ENCODE measurements around the gene RBKS. TPM values are rescaled to one million over a fixed set of nuclear protein-coding genes. Genes with fewer than 3 reads are reported as not detected.
A peak's percentile ranks its signal among the peaks of the same experiment; 100 is the strongest.

RBKS gene
- total and polyA plus RNA-seq, 3 experiments from 2014 or later = 2.1 to 4.7 (median 2.9) TPM

GRCh38 chr2:27823135-27823534 lies 67.1 kb downstream of the RBKS start:
- CTCF ChIA-PET = no interaction called here
- no peak for DNase-seq
- H3K36me3 ChIP-seq (ENCODE audit: insufficient read depth, low read length) = no peaks in the 10 kb centered on the region
- Mint-ChIP-seq H3K9me3 (peaks cover 4 to 16% (median 5%) of the 10 kb centered on the region in 5 donors), H3K27ac (no peak overlapping the region), H3K36me3 (peaks cover 3 to 30% (median 9%) of the 10 kb centered on the region in 3 donors), H3K4me1 (no peaks in the 10 kb centered on the region), H3K4me3 (no peak overlapping the region), H3K27me3 (no peaks in the 10 kb centered on the region)
- no peak overlapping the region for H3K4me3 ChIP-seq (ENCODE audit: low read length)
- POLR2A ChIA-PET = no interaction called here
- H3K27me3 ChIP-seq (ENCODE audit: insufficient read depth, low read length, poor library complexity, severe bottlenecking) = no peaks in the 10 kb centered on the region
- no peaks in the 10 kb centered on the region for H3K9me3 ChIP-seq (ENCODE audit: low read length)
- no peaks in the 10 kb centered on the region for H3K4me1 ChIP-seq (ENCODE audit: insufficient read depth, low read length)
- H3K27ac ChIP-seq (ENCODE audit: low read depth, low read length) = no peak overlapping the region

DNA sequence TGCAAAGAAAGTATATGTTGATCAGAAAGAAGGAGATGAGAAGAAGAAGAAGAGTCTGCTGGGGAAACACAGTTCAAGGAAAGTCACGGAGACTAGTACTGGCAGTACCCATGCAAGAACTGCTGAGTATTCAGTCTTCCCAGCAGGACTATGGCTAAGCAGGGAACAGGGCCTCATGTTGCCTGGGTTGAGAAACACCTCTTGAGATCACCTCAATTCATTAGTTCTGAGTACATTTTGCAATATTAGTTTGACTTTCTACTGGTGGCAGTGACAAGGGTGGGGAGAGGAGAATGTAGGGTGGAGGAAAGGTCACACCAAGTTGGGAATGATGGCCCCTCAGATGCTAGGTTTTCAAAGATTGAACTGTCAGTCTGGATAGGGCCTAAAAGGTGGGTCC lies 68.1 kb downstream of the RBKS start:
- no peak overlapping the region for H3K4me3 Mint-ChIP-seq
- POLR2A ChIA-PET = no interaction called here
- H3K4me1 Mint-ChIP-seq = no peaks in the 10 kb centered on the region
- Histone ChIP-seq H3K36me3 (ENCODE audit: insufficient read depth, low read length) (no peaks in the 10 kb centered on the region), H3K9me3 (ENCODE audit: low read length) (no peaks in the 10 kb centered on the region), H3K4me1 (ENCODE audit: insufficient read depth, low read length) (no peaks in the 10 kb centered on the region), H3K27ac (ENCODE audit: low read depth, low read length) (no peak overlapping the region), H3K4me3 (ENCODE audit: low read length) (no peak overlapping the region), H3K27me3 (ENCODE audit: insufficient read depth, low read length, poor library complexity, severe bottlenecking) (no peaks in the 10 kb centered on the region)
- peaks cover 4 to 16% (median 5%) of the 10 kb centered on the region in 5 donors for H3K9me3 Mint-ChIP-seq
- DNase-seq = no peak
- no peaks in the 10 kb centered on the region for H3K27me3 Mint-ChIP-seq
- CTCF ChIA-PET = no interaction called here
- peaks cover 3 to 32% (median 11%) of the 10 kb centered on the region in 3 donors for H3K36me3 Mint-ChIP-seq
- peak overlapping the region in 1 of 8 donors; percentile 41 for H3K27ac Mint-ChIP-seq

GRCh38 chr2:27815860-27816438 lies 74.2 kb downstream of the RBKS start:
- H3K27me3 Mint-ChIP-seq = peaks cover 0 to 3% of the 10 kb centered on the region in 2 donors
- no peaks in the 10 kb centered on the region for H3K36me3 ChIP-seq (ENCODE audit: insufficient read depth, low read length)
- H3K9me3 Mint-ChIP-seq = peaks cover 0 to 3% (median 0%) of the 10 kb centered on the region in 5 donors
- no peak for DNase-seq
- H3K27ac ChIP-seq (ENCODE audit: low read depth, low read length) = no peak overlapping the region
- H3K4me3 ChIP-seq (ENCODE audit: low read length) = no peak overlapping the region
- H3K4me1 ChIP-seq (ENCODE audit: insufficient read depth, low read length) = no peaks in the 10 kb centered on the region
- no peak overlapping the region for H3K4me3 Mint-ChIP-seq
- POLR2A ChIA-PET = no interaction called here
- H3K36me3 Mint-ChIP-seq = peaks cover 0 to 8% (median 3%) of the 10 kb centered on the region in 3 donors
- no peaks in the 10 kb centered on the region for H3K9me3 ChIP-seq (ENCODE audit: low read length)
- CTCF ChIA-PET = no interaction called here
- no peaks in the 10 kb centered on the region for H3K4me1 Mint-ChIP-seq
- H3K27me3 ChIP-seq (ENCODE audit: insufficient read depth, low read length, poor library complexity, severe bottlenecking) = no peaks in the 10 kb centered on the region
- H3K27ac Mint-ChIP-seq = no peak overlapping the region

DNA sequence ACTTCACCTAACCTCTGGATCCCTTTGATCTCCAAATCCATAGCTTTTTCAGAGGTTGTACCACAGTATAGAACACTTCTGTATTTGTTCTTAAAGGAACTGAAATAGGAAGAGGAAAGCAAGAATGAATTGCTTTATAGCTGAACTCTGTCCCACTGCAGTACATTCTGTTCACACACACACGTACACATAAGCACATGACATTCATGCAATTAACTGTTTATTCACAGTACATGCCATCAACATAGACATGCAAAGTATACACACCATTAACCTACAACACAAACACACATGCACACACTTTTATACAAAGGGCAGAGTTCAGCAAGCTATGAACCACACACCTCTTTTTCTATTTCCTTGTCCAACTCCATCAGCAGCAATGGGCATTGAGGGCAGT lies 75.4 kb downstream of the RBKS start:
- Histone ChIP-seq H3K36me3 (ENCODE audit: insufficient read depth, low read length) (no peaks in the 10 kb centered on the region), H3K9me3 (ENCODE audit: low read length) (no peaks in the 10 kb centered on the region), H3K4me3 (ENCODE audit: low read length) (no peak overlapping the region), H3K4me1 (ENCODE audit: insufficient read depth, low read length) (no peaks in the 10 kb centered on the region), H3K27me3 (ENCODE audit: insufficient read depth, low read length, poor library complexity, severe bottlenecking) (no peaks in the 10 kb centered on the region), H3K27ac (ENCODE audit: low read depth, low read length) (no peak overlapping the region)
- H3K4me1 Mint-ChIP-seq = no peaks in the 10 kb centered on the region
- no peak for DNase-seq
- H3K27me3 Mint-ChIP-seq = peaks cover 0 to 6% of the 10 kb centered on the region in 2 donors
- ChIA-PET CTCF (no interaction called here), POLR2A (no interaction called here)
- H3K27ac Mint-ChIP-seq = no peak overlapping the region
- H3K9me3 Mint-ChIP-seq = peaks cover 0 to 3% (median 0%) of the 10 kb centered on the region in 5 donors
- H3K36me3 Mint-ChIP-seq = peaks cover 0 to 8% (median 3%) of the 10 kb centered on the region in 3 donors
- H3K4me3 Mint-ChIP-seq = no peak overlapping the region

GRCh38 chr2:27811768-27812167 lies 78.4 kb downstream of the RBKS start:
- Histone ChIP-seq H3K4me1 (ENCODE audit: insufficient read depth, low read length) (no peaks in the 10 kb centered on the region), H3K27ac (ENCODE audit: low read depth, low read length) (no peak overlapping the region), H3K27me3 (ENCODE audit: insufficient read depth, low read length, poor library complexity, severe bottlenecking) (no peaks in the 10 kb centered on the region), H3K36me3 (ENCODE audit: insufficient read depth, low read length) (no peaks in the 10 kb centered on the region), H3K9me3 (ENCODE audit: low read length) (no peaks in the 10 kb centered on the region), H3K4me3 (ENCODE audit: low read length) (no peak overlapping the region)
- H3K4me3 Mint-ChIP-seq = no peak overlapping the region
- no peaks in the 10 kb centered on the region for H3K4me1 Mint-ChIP-seq
- DNase-seq = no peak
- peaks cover 0 to 6% of the 10 kb centered on the region in 2 donors for H3K27me3 Mint-ChIP-seq
- CTCF ChIA-PET = no interaction called here
- H3K36me3 Mint-ChIP-seq = no peaks in the 10 kb centered on the region
- peaks cover 0 to 3% (median 0%) of the 10 kb centered on the region in 5 donors for H3K9me3 Mint-ChIP-seq
- no peak overlapping the region for H3K27ac Mint-ChIP-seq
- POLR2A ChIA-PET = no interaction called here

DNA sequence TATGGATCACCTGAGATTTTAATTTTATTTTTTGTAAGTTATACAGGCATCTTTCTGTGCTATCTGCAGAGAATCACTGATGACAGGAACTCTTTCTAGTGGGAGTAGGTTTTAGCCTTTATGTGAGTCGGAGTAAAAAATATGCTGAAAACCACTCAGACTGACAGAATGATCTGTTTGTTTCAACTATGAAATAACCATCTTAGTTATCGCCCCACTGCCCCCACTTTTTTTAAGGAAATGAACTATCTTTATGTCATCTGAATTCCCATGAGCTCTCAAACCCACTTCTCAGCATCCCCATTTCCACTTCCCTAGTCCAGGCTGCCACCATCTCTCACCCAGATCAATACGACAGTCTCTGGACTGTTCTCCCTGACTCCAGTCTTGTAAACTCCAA lies 79.7 kb downstream of the RBKS start:
- Histone ChIP-seq H3K27me3 (ENCODE audit: insufficient read depth, low read length, poor library complexity, severe bottlenecking) (no peaks in the 10 kb centered on the region), H3K27ac (ENCODE audit: low read depth, low read length) (no peak overlapping the region), H3K36me3 (ENCODE audit: insufficient read depth, low read length) (no peaks in the 10 kb centered on the region), H3K4me1 (ENCODE audit: insufficient read depth, low read length) (no peaks in the 10 kb centered on the region), H3K4me3 (ENCODE audit: low read length) (no peak overlapping the region), H3K9me3 (ENCODE audit: low read length) (no peaks in the 10 kb centered on the region)
- DNase-seq = no peak
- H3K36me3 Mint-ChIP-seq = no peaks in the 10 kb centered on the region
- CTCF ChIA-PET = no interaction called here
- POLR2A ChIA-PET = no interaction called here
- peaks cover 0 to 3% (median 0%) of the 10 kb centered on the region in 5 donors for H3K9me3 Mint-ChIP-seq
- no peak overlapping the region for H3K4me3 Mint-ChIP-seq
- no peak overlapping the region for H3K27ac Mint-ChIP-seq
- H3K27me3 Mint-ChIP-seq = peaks cover 0 to 6% of the 10 kb centered on the region in 2 donors
- H3K4me1 Mint-ChIP-seq = no peaks in the 10 kb centered on the region

DNA sequence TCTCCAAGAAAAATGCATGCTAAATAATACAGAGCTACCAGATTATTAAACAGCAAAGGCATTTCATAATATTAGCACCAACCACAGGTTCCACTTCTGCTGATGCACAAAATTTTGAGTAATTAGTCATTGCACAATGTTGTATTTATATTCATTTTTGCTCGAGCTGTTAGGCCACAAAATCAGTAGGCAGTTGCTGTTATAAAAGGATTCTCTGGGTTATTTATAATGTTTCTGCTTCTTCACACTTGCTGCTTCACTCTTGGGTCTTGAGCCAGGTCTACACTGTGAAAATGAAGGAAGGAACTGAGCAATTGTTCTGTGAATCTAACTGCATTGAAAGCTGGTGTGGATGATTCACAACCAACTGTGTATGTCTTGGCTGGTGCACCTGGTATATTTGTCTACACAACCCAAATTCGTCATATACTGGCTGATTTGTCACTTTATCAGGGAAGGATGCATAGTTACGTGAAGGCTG lies 80.4 kb downstream of the RBKS start:
- Histone ChIP-seq H3K36me3 (ENCODE audit: insufficient read depth, low read length) (no peaks in the 10 kb centered on the region), H3K27ac (ENCODE audit: low read depth, low read length) (no peak overlapping the region), H3K9me3 (ENCODE audit: low read length) (no peaks in the 10 kb centered on the region), H3K4me1 (ENCODE audit: insufficient read depth, low read length) (no peaks in the 10 kb centered on the region), H3K27me3 (ENCODE audit: insufficient read depth, low read length, poor library complexity, severe bottlenecking) (no peaks in the 10 kb centered on the region), H3K4me3 (ENCODE audit: low read length) (no peak overlapping the region)
- no peak for DNase-seq
- H3K36me3 Mint-ChIP-seq = peaks cover 0 to 2% (median 0%) of the 10 kb centered on the region in 3 donors
- no peak overlapping the region for H3K27ac Mint-ChIP-seq
- ChIA-PET POLR2A (no interaction called here), CTCF (no interaction called here)
- peaks cover 0 to 3% (median 0%) of the 10 kb centered on the region in 5 donors for H3K9me3 Mint-ChIP-seq
- no peak overlapping the region for H3K4me3 Mint-ChIP-seq
- peaks cover 0 to 6% of the 10 kb centered on the region in 2 donors for H3K27me3 Mint-ChIP-seq
- no peaks in the 10 kb centered on the region for H3K4me1 Mint-ChIP-seq

- Histone ChIP-seq H3K27ac (ENCODE audit: low read depth, low read length) (no peak overlapping the region), H3K9me3 (ENCODE audit: low read length) (no peaks in the 10 kb centered on the region), H3K4me3 (ENCODE audit: low read length) (no peak overlapping the region), H3K27me3 (ENCODE audit: insufficient read depth, low read length, poor library complexity, severe bottlenecking) (no peaks in the 10 kb centered on the region), H3K36me3 (ENCODE audit: insufficient read depth, low read length) (no peaks in the 10 kb centered on the region), H3K4me1 (ENCODE audit: insufficient read depth, low read length) (no peaks in the 10 kb centered on the region)
- Mint-ChIP-seq H3K36me3 (peaks cover 0 to 2% (median 0%) of the 10 kb centered on the region in 3 donors), H3K4me3 (no peak overlapping the region), H3K27ac (no peak overlapping the region), H3K9me3 (peaks cover 0 to 3% (median 0%) of the 10 kb centered on the region in 5 donors), H3K27me3 (peaks cover 0 to 6% of the 10 kb centered on the region in 2 donors), H3K4me1 (no peaks in the 10 kb centered on the region)
- no peak for DNase-seq
- ChIA-PET POLR2A (no interaction called here), CTCF (no interaction called here)
Measured at GRCh38 chr2:27808984-27809383, 81.2 kb downstream of the RBKS start.

Measured in CD8-positive, alpha-beta memory T cell (primary cell).